ENCODE measurements around the gene RANGRF. TPM values are rescaled to one million over a fixed set of nuclear protein-coding genes. Genes with fewer than 3 reads are reported as not detected.

RANGRF gene
- polyA plus RNA-seq, 1 of the 3 experiments (the other 2 are of a cell fraction) = 55.9 TPM

GRCh38 chr17:8266648-8267479 lies 21.6 kb upstream of the RANGRF start:
- no peak overlapping the region for H3K9ac ChIP-seq
- H2AFZ ChIP-seq (ENCODE audit: low read depth) = no peak overlapping the region
- TF ChIP-seq YY1 (IDR thresholded peaks at IDR 0.05; ENCODE audit: low read depth) (no peak), CHD2 (IDR thresholded peaks at IDR 0.05; ENCODE audit: low read length, partially characterized antibody) (no peak), NRF1 (IDR thresholded peaks at IDR 0.05; ENCODE audit: low read depth, low read length) (no peak), SMC3 (IDR thresholded peaks at IDR 0.05; ENCODE audit: low read depth, low read length) (no peak)
- no peak for DNase-seq
- H3K27me3 ChIP-seq (ENCODE audit: insufficient read depth) = no peaks in the 10 kb centered on the region
- H3K4me1 ChIP-seq (ENCODE audit: control insufficient read depth in 1 of 2, insufficient read depth in 2 of 2, low read depth in 1 of 2, low read length in 1 of 2) = no peaks in the 10 kb centered on the region
- ChIA-PET CTCF (interaction anchor here (0.6 to 1.0 kb wide), 2 partner anchors 49 to 173 kb away, joined by 3 read pairs; no protein-coding TSS in a partner anchor), POLR2A (no interaction called here)
- no peaks in the 10 kb centered on the region for H4K20me1 ChIP-seq (ENCODE audit: insufficient read depth)
- no peaks in the 10 kb centered on the region for H3F3A ChIP-seq (replicated peaks; ENCODE audit: insufficient read depth)
- H3K27ac ChIP-seq (ENCODE audit: low read depth in 2 of 2, low read length in 1 of 2) = no peak overlapping the region
- H3K4me2 ChIP-seq = no peak overlapping the region
- WGBS (ENCODE audit: low lambda C conversion rate) = 95% methylated on average over 19 of the region's 29 CpGs
- H3K79me2 ChIP-seq (ENCODE audit: insufficient read depth) = no peaks in the 10 kb centered on the region
- H3K4me3 ChIP-seq (ENCODE audit: low read depth in 2 of 2, low read length in 1 of 2) = no peak overlapping the region
- peaks cover 5 to 61% of the 10 kb centered on the region in 2 experiments for H3K36me3 ChIP-seq (replicated peaks in 1 of 2; ENCODE audit: control insufficient read depth in 1 of 2, insufficient read depth in 2 of 2, low read length in 1 of 2)
- no peaks in the 10 kb centered on the region for H3K9me3 ChIP-seq
- no peaks in the 10 kb centered on the region for H3K9me2 ChIP-seq

GRCh38 chr17:8267480-8268147 lies 20.9 kb upstream of the RANGRF start:
- no peaks in the 10 kb centered on the region for H3K4me1 ChIP-seq (ENCODE audit: control insufficient read depth in 1 of 2, insufficient read depth in 2 of 2, low read depth in 1 of 2, low read length in 1 of 2)
- TF ChIP-seq RCOR1 (IDR thresholded peaks at IDR 0.05; ENCODE audit: low read length) = no peak
- no peak for TF ChIP-seq POLR2AphosphoS5 (IDR thresholded peaks at IDR 0.05; ENCODE audit: low read depth, low read length)
- TF ChIP-seq RFX5 (IDR thresholded peaks at IDR 0.05; ENCODE audit: low read length) = no peak
- TF ChIP-seq NFIC (IDR thresholded peaks at IDR 0.05; ENCODE audit: borderline replicate concordance) = no peak
- TF ChIP-seq MXI1 (IDR thresholded peaks at IDR 0.05; ENCODE audit: low read depth, low read length) = no peak
- TF ChIP-seq FOSL2 (IDR thresholded peaks at IDR 0.05; ENCODE audit: borderline replicate concordance, low read depth) = no peak
- TF ChIP-seq CHD2 (IDR thresholded peaks at IDR 0.05; ENCODE audit: low read length, partially characterized antibody) = no peak
- TF ChIP-seq ZBTB33 (IDR thresholded peaks at IDR 0.05; ENCODE audit: borderline replicate concordance, low read depth) = no peak
- TF ChIP-seq TEAD4 (IDR thresholded peaks at IDR 0.05; ENCODE audit: borderline replicate concordance, insufficient read depth) = no peak
- no peak for TF ChIP-seq YY1 (IDR thresholded peaks at IDR 0.05; ENCODE audit: low read depth)
- no peak for TF ChIP-seq GATA2 (CRISPR knock-in tag; IDR thresholded peaks at IDR 0.05)
- TF ChIP-seq NRF1 (IDR thresholded peaks at IDR 0.05; ENCODE audit: low read depth, low read length) = no peak
- TF ChIP-seq EZH2phosphoT487 (IDR thresholded peaks at IDR 0.05; ENCODE audit: borderline replicate concordance, low read depth) = no peak
- no peak for TF ChIP-seq MAX (IDR thresholded peaks at IDR 0.05; ENCODE audit: low read depth)
- ChIA-PET CTCF (interaction anchor here (0.6 to 1.7 kb wide), 2 partner anchors 33 to 174 kb away, joined by 3 to 4 read pairs; no protein-coding TSS in a partner anchor), POLR2A (no interaction called here)
- no peak overlapping the region for H3K9ac ChIP-seq
- H3K4me3 ChIP-seq (ENCODE audit: low read depth in 2 of 2, low read length in 1 of 2) = no peak overlapping the region
- no peak overlapping the region for H3K27ac ChIP-seq (ENCODE audit: low read depth in 2 of 2, low read length in 1 of 2)
- no peak for DNase-seq
- no peaks in the 10 kb centered on the region for H3K9me2 ChIP-seq
- H3K27me3 ChIP-seq (ENCODE audit: insufficient read depth) = no peaks in the 10 kb centered on the region
- 97% methylated on average over 9 of the region's 13 CpGs for WGBS (ENCODE audit: low lambda C conversion rate)
- H2AFZ ChIP-seq (ENCODE audit: low read depth) = no peak overlapping the region
- no peaks in the 10 kb centered on the region for H3F3A ChIP-seq (replicated peaks; ENCODE audit: insufficient read depth)
- no peaks in the 10 kb centered on the region for H4K20me1 ChIP-seq (ENCODE audit: insufficient read depth)
- peaks cover 5 to 61% of the 10 kb centered on the region in 2 experiments for H3K36me3 ChIP-seq (replicated peaks in 1 of 2; ENCODE audit: control insufficient read depth in 1 of 2, insufficient read depth in 2 of 2, low read length in 1 of 2)
- no peaks in the 10 kb centered on the region for H3K9me3 ChIP-seq
- H3K4me2 ChIP-seq = no peak overlapping the region
- H3K79me2 ChIP-seq (ENCODE audit: insufficient read depth) = no peaks in the 10 kb centered on the region

Data from SK-N-SH (cell line).